ENCODE data around the gene IQGAP2.
"Not testable (repeated sequence)": the region's sequence is repeated elsewhere in the genome, so short reads cannot be mapped to it uniquely, and the experiment has no call there.

The IQGAP2 gene

GRCh38 chr5:76670508-76670907 is 267.4 kb downstream of the IQGAP2 start:
- DNase-seq = no peak

- DNase-seq = no peak
Observed at GRCh38 chr5:76672242-76672641, 269.2 kb downstream of the IQGAP2 start.

GRCh38 chr5:76673125-76673524 is 270.0 kb downstream of the IQGAP2 start:
- DNase-seq = no peak

GRCh38 chr5:76674330-76675066 is 271.4 kb downstream of the IQGAP2 start:
- DNase-seq = no peak

GRCh38 chr5:76675364-76675763 is 272.3 kb downstream of the IQGAP2 start:
- DNase-seq = no peak

- DNase-seq = no peak
Observed at GRCh38 chr5:76677849-76678472, 274.9 kb downstream of the IQGAP2 start.

- no peak for DNase-seq
Observed at GRCh38 chr5:76679231-76679630, 276.1 kb downstream of the IQGAP2 start.

- not testable (repeated sequence) for DNase-seq
Observed at GRCh38 chr5:76680826-76681225, 277.7 kb downstream of the IQGAP2 start.

GRCh38 chr5:76681287-76681686 is 278.2 kb downstream of the IQGAP2 start:
- no peak for DNase-seq

GRCh38 chr5:76682387-76682786 is 279.3 kb downstream of the IQGAP2 start:
- no peak for DNase-seq

- no peak for DNase-seq
Observed at GRCh38 chr5:76683816-76684731, 281.0 kb downstream of the IQGAP2 start.

- DNase-seq = no peak
Observed at GRCh38 chr5:76684756-76685519, 281.9 kb downstream of the IQGAP2 start.

- no peak for DNase-seq
Observed at GRCh38 chr5:76685704-76686103, 282.6 kb downstream of the IQGAP2 start.

GRCh38 chr5:76688212-76688611 is 285.1 kb downstream of the IQGAP2 start:
- DNase-seq = no peak

GRCh38 chr5:76688836-76689235 is 285.8 kb downstream of the IQGAP2 start:
- no peak for DNase-seq

- no peak for DNase-seq
Observed at GRCh38 chr5:76689321-76690036, 286.4 kb downstream of the IQGAP2 start.

- no peak for DNase-seq
Observed at GRCh38 chr5:76690037-76690679, 287.1 kb downstream of the IQGAP2 start.

- DNase-seq = no peak
Observed at GRCh38 chr5:76690704-76691466, 287.8 kb downstream of the IQGAP2 start.

- DNase-seq = peak in 1 of 2 experiments; percentile 26
Observed at GRCh38 chr5:76691467-76692273, 288.6 kb downstream of the IQGAP2 start.

- DNase-seq = no peak
Observed at GRCh38 chr5:76692274-76692540, 289.1 kb downstream of the IQGAP2 start.

Data from activated T-cell treated with anti-CD3 and anti-CD28 coated beads, Interleukin-2, amount 50 U/mL, for 48 hours (primary cell).